CD4-positive, alpha-beta T cell (primary cell): ENCODE data around the gene RHOA. TPM values are rescaled to one million over a fixed set of nuclear protein-coding genes. Genes with fewer than 3 reads are reported as not detected.
A peak's percentile ranks its signal among the peaks of the same experiment; 100 is the strongest.
"Not testable (repeated sequence)": the region's sequence is repeated elsewhere in the genome, so short reads cannot be mapped to it uniquely, and the experiment has no call there.

Source experiments
- ATAC-seq: fragments of 200-7000 bp; cut with Tn5 transposase; one replicate; pipeline ENCODE4 v1.10.0; 2022; ENCODE audit warnings: mild to moderate bottlenecking; ENCODE audit not compliant: poor library complexity
- CTCF ChIA-PET: fragments of 350-600 bp; sonication (Branson Sonifier 250); formaldehyde crosslinking; loops from one replicate; lab custom pipeline; 2021; ENCODE audit warnings: antibody characterized with exemption, inconsistent platforms; lab: Charles Lee
- POLR2A ChIA-PET: fragments of 350-600 bp; sonication (Branson Sonifier 250); formaldehyde crosslinking; loops from one replicate; lab custom pipeline; 2021; ENCODE audit warnings: antibody characterized with exemption, inconsistent platforms; lab: Charles Lee
- DNase-seq, 14 experiments: peaks; one replicate each; pipeline ENCODE4 v3.0.0-alpha.2; 2013 to 2020; ENCODE audit warnings: mixed read lengths in 2 of 14
- H3K27ac ChIP-seq, 2 donors: one replicate each; pipeline versions ENCODE4 v1.5.1 to v1.7.0; 2013; ENCODE audit warnings: low read length in 2 of 2, low read depth in 1 of 2, mild to moderate bottlenecking in 1 of 2
- H3K27me3 ChIP-seq, 2 experiments: 1 replicate in 1 of 2; 2 replicates in 1 of 2; pipeline versions ENCODE4 v1.6.1 to v1.7.0; 2013; ENCODE audit warnings: low read length in 2 of 2, control low read depth in 1 of 2, mild to moderate bottlenecking in 1 of 2, moderate library complexity in 1 of 2; ENCODE audit not compliant: insufficient read depth in 2 of 2, control insufficient read depth in 1 of 2
- H3K36me3 ChIP-seq: one replicate; pipeline ENCODE4 v1.6.1; 2013; ENCODE audit warnings: low read length, control low read depth; ENCODE audit not compliant: insufficient read depth
- H3K4me1 ChIP-seq: one replicate; pipeline ENCODE4 v1.6.1; 2013; ENCODE audit warnings: low read length, control low read depth; ENCODE audit not compliant: insufficient read depth
- H3K4me3 ChIP-seq: one replicate; pipeline ENCODE4 v1.5.1; 2013; ENCODE audit warnings: mild to moderate bottlenecking, low read length, moderate library complexity
- H3K9me3 ChIP-seq, 2 experiments: 1 replicate in 1 of 2; 2 replicates in 1 of 2; pipeline versions ENCODE4 v1.6.1 to v1.7.0; 2013; ENCODE audit warnings: low read length in 2 of 2, mild to moderate bottlenecking in 2 of 2, control low read depth in 1 of 2, moderate library complexity in 1 of 2; ENCODE audit not compliant: control insufficient read depth in 1 of 2, insufficient read depth in 1 of 2
- H3K27ac Mint-ChIP-seq: one replicate; pipeline ENCODE4 v1.8.0; 2020; ENCODE audit warnings: mixed read lengths
- H3K27me3 Mint-ChIP-seq: one replicate; pipeline ENCODE4 v1.8.0; 2021; ENCODE audit warnings: mixed read lengths
- H3K36me3 Mint-ChIP-seq: one replicate; pipeline ENCODE4 v1.8.0; 2021; ENCODE audit warnings: low read depth, mixed read lengths
- H3K4me1 Mint-ChIP-seq: one replicate; pipeline ENCODE4 v1.8.0; 2021; ENCODE audit warnings: low read depth, mixed read lengths
- H3K4me3 Mint-ChIP-seq: one replicate; pipeline ENCODE4 v1.8.0; 2020; ENCODE audit warnings: mild to moderate bottlenecking, mixed read lengths
- H3K9me3 Mint-ChIP-seq: one replicate; pipeline ENCODE4 v1.8.0; 2020; ENCODE audit warnings: mixed read lengths
- intact Hi-C, 2 experiments: fragments of 100-400 bp; cut with DNase I in 1 of 2; cut with micrococcal nuclease in 1 of 2; formaldehyde crosslinking; loops; one replicate each; pipeline versions ENCODE4 v1.15.1 to v1.9.0; 2023 to 2025; cut with DNase I, micrococcal nuclease
- total RNA-seq, 174 experiments: library from RNA in 2 of 174; stranded (reverse) in 2 of 174; gene quantifications; one replicate each; pipeline ENCODE4 v1.2.3 and lab custom pipeline; 2021 to 2026
- TF ChIP-seq, protein P1 (sequence below): fragments of 200-600 bp; IDR thresholded peaks from one replicate; pipeline ENCODE4 v1.8.0; 2022; ENCODE audit warnings: antibody characterized with exemption, mild to moderate bottlenecking

RHOA gene
- total RNA-seq, 2 experiments from 2014 or later: 256 to 271 TPM

DNA sequence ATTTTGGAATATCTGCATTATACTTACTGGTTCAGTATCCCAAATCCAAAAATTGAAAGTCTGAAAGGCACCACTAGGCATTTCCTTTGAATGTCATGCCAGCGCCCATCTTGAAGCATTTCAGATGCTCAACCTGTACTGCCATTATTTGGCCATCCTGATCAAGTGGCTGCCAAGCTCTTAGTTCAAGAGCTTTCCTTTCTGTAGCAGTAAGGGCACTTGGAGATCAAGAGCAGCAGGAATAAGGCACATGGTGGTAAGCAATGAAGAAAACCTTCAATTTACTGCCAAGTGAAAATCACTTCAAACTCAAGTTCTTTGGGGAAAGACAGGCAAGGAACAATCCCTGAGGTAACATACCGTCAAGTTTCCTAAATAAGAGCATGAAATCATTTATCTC, 10.0 kb downstream of the RHOA start:
- ChIA-PET POLR2A (interaction anchor here (1.5 kb wide), 1 partner anchor 10 kb away, joined by 4 read pairs; no protein-coding TSS in a partner anchor), CTCF (no interaction called here)
- Histone ChIP-seq H3K4me3 (no peak overlapping the region), H3K36me3 (peaks cover 30% of the 10 kb centered on the region), H3K9me3 (no peaks in the 10 kb centered on the region), H3K27me3 (no peaks in the 10 kb centered on the region), H3K4me1 (peaks cover 62% of the 10 kb centered on the region), H3K27ac (no peak overlapping the region)
- intact Hi-C loops: loop anchor here in 1 of 2 experiments (1.0 kb wide), 1 partner anchor 12 kb away; no protein-coding TSS in a partner anchor
- ATAC-seq (no peak), DNase-seq (no peak)
- Mint-ChIP-seq H3K4me1 (peaks cover 69% of the 10 kb centered on the region), H3K9me3 (no peaks in the 10 kb centered on the region), H3K27ac (peak overlapping the region; percentile 14), H3K4me3 (no peak overlapping the region), H3K36me3 (peaks cover 66% of the 10 kb centered on the region), H3K27me3 (no peaks in the 10 kb centered on the region)
- TF ChIP-seq, protein P1, sequence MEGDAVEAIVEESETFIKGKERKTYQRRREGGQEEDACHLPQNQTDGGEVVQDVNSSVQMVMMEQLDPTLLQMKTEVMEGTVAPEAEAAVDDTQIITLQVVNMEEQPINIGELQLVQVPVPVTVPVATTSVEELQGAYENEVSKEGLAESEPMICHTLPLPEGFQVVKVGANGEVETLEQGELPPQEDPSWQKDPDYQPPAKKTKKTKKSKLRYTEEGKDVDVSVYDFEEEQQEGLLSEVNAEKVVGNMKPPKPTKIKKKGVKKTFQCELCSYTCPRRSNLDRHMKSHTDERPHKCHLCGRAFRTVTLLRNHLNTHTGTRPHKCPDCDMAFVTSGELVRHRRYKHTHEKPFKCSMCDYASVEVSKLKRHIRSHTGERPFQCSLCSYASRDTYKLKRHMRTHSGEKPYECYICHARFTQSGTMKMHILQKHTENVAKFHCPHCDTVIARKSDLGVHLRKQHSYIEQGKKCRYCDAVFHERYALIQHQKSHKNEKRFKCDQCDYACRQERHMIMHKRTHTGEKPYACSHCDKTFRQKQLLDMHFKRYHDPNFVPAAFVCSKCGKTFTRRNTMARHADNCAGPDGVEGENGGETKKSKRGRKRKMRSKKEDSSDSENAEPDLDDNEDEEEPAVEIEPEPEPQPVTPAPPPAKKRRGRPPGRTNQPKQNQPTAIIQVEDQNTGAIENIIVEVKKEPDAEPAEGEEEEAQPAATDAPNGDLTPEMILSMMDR: no peak

DNA sequence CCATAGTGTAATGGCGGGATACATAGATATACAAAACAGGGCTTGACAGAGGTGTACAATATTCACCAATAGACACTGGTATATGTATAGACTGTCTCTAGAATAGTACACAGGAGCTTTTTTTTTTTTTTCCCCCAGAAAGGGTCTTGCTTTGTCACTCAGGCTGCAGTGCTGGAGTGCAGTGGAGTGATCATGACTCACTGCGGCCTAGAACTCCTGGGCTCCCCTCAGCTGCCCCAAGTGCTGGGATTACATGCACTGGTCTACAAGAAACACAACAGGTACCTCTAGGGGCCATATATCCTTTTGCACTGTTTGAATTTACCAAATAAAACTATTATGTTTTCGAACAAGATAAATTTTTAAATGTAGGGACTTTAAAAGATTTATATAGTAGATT, 12.3 kb downstream of the RHOA start:
- Histone ChIP-seq H3K4me3 (no peak overlapping the region), H3K9me3 (no peaks in the 10 kb centered on the region), H3K27me3 (no peaks in the 10 kb centered on the region), H3K27ac (no peak overlapping the region), H3K4me1 (peaks cover 70% of the 10 kb centered on the region), H3K36me3 (peaks cover 45% of the 10 kb centered on the region)
- intact Hi-C loops: no loop called here
- TF ChIP-seq, protein P1: no peak
- ChIA-PET CTCF (interaction anchor here (0.7 to 1.3 kb wide), 3 partner anchors 9 to 50 kb away, joined by 3 to 4 read pairs (median 3); no protein-coding TSS in a partner anchor), POLR2A (interaction anchor here (1.2 kb wide), 1 partner anchor 45 kb away, joined by 3 read pairs; no protein-coding TSS in a partner anchor)
- DNase-seq (no peak), ATAC-seq (no peak)
- H3K4me3 Mint-ChIP-seq: no peak overlapping the region
- no peaks in the 10 kb centered on the region for H3K9me3 Mint-ChIP-seq
- H3K36me3 Mint-ChIP-seq: peaks cover 68% of the 10 kb centered on the region
- H3K27me3 Mint-ChIP-seq: no peaks in the 10 kb centered on the region
- peaks cover 70% of the 10 kb centered on the region for H3K4me1 Mint-ChIP-seq
- H3K27ac Mint-ChIP-seq: peak overlapping the region; percentile 28

DNA sequence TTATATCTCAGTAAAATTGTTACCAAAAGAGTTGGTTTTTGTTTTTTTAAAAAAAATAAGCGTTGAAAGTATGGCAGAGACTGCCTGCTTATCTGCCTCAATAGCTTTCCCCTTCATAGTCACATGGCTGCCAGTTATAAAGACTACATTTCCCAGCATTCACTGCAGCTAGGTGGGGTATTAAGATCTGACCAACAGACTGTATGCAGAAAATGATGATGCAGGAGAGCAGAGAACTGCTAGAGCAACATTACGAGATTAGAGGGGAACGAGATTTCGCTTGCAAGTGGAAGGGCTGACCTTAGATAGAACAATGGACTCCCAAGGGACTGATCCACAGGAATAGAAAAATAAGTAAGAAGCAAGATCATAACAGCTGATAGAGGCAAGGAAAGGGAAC, 14.3 kb downstream of the RHOA start:
- peak in 3 of 14 experiments; percentile 36 to 47 (median 36) for DNase-seq
- TF ChIP-seq, protein P1: no peak
- CTCF ChIA-PET: no interaction called here

GRCh38 chr3:49391310-49391709, 20.5 kb downstream of the RHOA start:
- POLR2A ChIA-PET: interaction anchor here (0.6 kb wide), 1 partner anchor 58 kb away, joined by 4 read pairs; no protein-coding TSS in a partner anchor

More for the DNA sequence above, 14.3 kb downstream of the RHOA start:
- Mint-ChIP-seq H3K4me1 (peaks cover 71% of the 10 kb centered on the region), H3K9me3 (no peaks in the 10 kb centered on the region), H3K4me3 (no peak overlapping the region), H3K36me3 (peaks cover 70% of the 10 kb centered on the region), H3K27me3 (no peaks in the 10 kb centered on the region), H3K27ac (peak overlapping the region; percentile 3)
- Histone ChIP-seq H3K36me3 (peaks cover 36% of the 10 kb centered on the region), H3K9me3 (no peaks in the 10 kb centered on the region), H3K27me3 (no peaks in the 10 kb centered on the region), H3K27ac (no peak overlapping the region), H3K4me1 (peaks cover 83% of the 10 kb centered on the region), H3K4me3 (no peak overlapping the region)
- intact Hi-C loops: no loop called here
- POLR2A ChIA-PET: interaction anchor here (1.1 kb wide), 1 partner anchor 57 kb away, joined by 6 read pairs; the partner anchor contains the start of gene USP4
- peak; percentile 46 for ATAC-seq

More at GRCh38 chr3:49391310-49391709, 20.5 kb downstream of the RHOA start:
- H3K9me3 Mint-ChIP-seq, H3K27me3 Mint-ChIP-seq, intact Hi-C loops, ATAC-seq, H3K27ac Mint-ChIP-seq, H3K27ac ChIP-seq, H3K4me3 Mint-ChIP-seq, H3K4me3 ChIP-seq, H3K27me3 ChIP-seq, DNase-seq, H3K9me3 ChIP-seq: not testable (repeated sequence)
- CTCF ChIA-PET: interaction anchor here (1.2 kb wide), 1 partner anchor 51 kb away, joined by 4 read pairs; no protein-coding TSS in a partner anchor
- Mint-ChIP-seq H3K4me1 (peaks cover 46% of the 10 kb centered on the region), H3K36me3 (peaks cover 52% of the 10 kb centered on the region)
- Histone ChIP-seq H3K36me3 (peaks cover 21% of the 10 kb centered on the region), H3K4me1 (peaks cover 78% of the 10 kb centered on the region)
